Measurements from ENCODE around the gene TCHH. TPM values are rescaled to one million over a fixed set of nuclear protein-coding genes. Genes with fewer than 3 reads are reported as not detected.

TCHH gene
- total and polyA plus RNA-seq, 9 donors = 0.04 to 0.12 (median 0.08) TPM; not detected in 1

GRCh38 chr1:152104854-152105253, 10.4 kb downstream of the TCHH start:
- Histone ChIP-seq H3K4me3 (no peak overlapping the region), H3K36me3 (no peaks in the 10 kb centered on the region), H3K27me3 (no peaks in the 10 kb centered on the region), H3K9me3 (peaks cover 0 to 12% of the 10 kb centered on the region in 2 donors), H3K27ac (no peak overlapping the region), H3K4me1 (ENCODE audit: insufficient read depth) (no peaks in the 10 kb centered on the region)
- TF ChIP-seq, protein P1, sequence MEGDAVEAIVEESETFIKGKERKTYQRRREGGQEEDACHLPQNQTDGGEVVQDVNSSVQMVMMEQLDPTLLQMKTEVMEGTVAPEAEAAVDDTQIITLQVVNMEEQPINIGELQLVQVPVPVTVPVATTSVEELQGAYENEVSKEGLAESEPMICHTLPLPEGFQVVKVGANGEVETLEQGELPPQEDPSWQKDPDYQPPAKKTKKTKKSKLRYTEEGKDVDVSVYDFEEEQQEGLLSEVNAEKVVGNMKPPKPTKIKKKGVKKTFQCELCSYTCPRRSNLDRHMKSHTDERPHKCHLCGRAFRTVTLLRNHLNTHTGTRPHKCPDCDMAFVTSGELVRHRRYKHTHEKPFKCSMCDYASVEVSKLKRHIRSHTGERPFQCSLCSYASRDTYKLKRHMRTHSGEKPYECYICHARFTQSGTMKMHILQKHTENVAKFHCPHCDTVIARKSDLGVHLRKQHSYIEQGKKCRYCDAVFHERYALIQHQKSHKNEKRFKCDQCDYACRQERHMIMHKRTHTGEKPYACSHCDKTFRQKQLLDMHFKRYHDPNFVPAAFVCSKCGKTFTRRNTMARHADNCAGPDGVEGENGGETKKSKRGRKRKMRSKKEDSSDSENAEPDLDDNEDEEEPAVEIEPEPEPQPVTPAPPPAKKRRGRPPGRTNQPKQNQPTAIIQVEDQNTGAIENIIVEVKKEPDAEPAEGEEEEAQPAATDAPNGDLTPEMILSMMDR (IDR thresholded peaks at IDR 0.05) = no peak
- 36 to 44% (median 38%) methylated on average over 2 of the region's 2 CpGs for WGBS, 3 donors
- no peak for DNase-seq
- intact Hi-C loops (cut with DNase I) = no loop called here

GRCh38 chr1:152096931-152097330, 18.3 kb downstream of the TCHH start:
- Histone ChIP-seq H3K27me3 (no peaks in the 10 kb centered on the region), H3K4me3 (no peak overlapping the region), H3K4me1 (ENCODE audit: insufficient read depth) (no peaks in the 10 kb centered on the region), H3K9me3 (peaks cover 0 to 4% of the 10 kb centered on the region in 2 donors), H3K27ac (no peak overlapping the region), H3K36me3 (no peaks in the 10 kb centered on the region)
- WGBS, 3 donors = 58 to 63% (median 63%) methylated on average over 3 of the region's 3 CpGs
- TF ChIP-seq POLR2A (IDR thresholded peaks at IDR 0.05) = no peak
- TF ChIP-seq, protein P1 (IDR thresholded peaks at IDR 0.05) = no peak
- DNase-seq = no peak
- intact Hi-C loops (cut with DNase I) = no loop called here

- intact Hi-C loops (cut with DNase I) = no loop called here
- DNase-seq = no peak
- Histone ChIP-seq H3K4me1 (ENCODE audit: insufficient read depth) (no peaks in the 10 kb centered on the region), H3K9me3 (no peaks in the 10 kb centered on the region), H3K4me3 (no peak within 1 kb of the TSS), H3K27me3 (no peaks in the 10 kb centered on the region), H3K36me3 (no peaks in the 10 kb centered on the region), H3K27ac (no peak within 1 kb of the TSS)
- TF ChIP-seq POLR2A (IDR thresholded peaks at IDR 0.05) = no peak
- TF ChIP-seq, protein P1 (IDR thresholded peaks at IDR 0.05) = no peak
- no peak for TF ChIP-seq EP300 (IDR thresholded peaks at IDR 0.05)
- 62 to 77% (median 67%) methylated on average over 5 of the region's 5 CpGs for WGBS, 3 donors
Measured at GRCh38 chr1:152089014-152089674, 26.1 kb downstream of the TCHH start, which contains the start of gene TCHHL1. Gene TCHHL1 (minus strand): TSS chr1:152089064. CDS start chr1:152088143, 921 bp downstream.

DNA sequence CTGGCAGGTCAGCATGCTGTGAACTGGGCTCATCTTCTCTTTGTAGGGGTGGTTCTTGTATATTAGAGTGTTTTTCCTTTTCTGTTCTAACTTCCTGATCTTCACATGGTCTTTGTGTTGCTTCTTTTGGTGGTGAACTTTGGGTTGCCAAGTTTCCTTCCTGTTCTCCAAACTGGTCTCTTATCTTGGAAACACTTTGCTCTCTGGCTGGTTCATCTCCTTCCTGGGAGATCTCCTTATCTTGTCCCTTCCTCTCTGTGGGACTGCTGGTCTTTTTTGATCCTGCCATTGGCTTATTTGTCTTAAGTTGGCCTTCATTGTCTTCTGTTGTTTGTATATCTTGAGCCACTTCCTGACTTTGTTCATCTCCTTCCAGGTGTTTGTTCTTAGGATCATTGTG, 28.5 kb downstream of the TCHH start:
- TF ChIP-seq POLR2A (IDR thresholded peaks at IDR 0.05) (no peak), EP300 (IDR thresholded peaks at IDR 0.05) (no peak)
- TF ChIP-seq, protein P1 (IDR thresholded peaks at IDR 0.05) = no peak
- Histone ChIP-seq H3K27me3 (no peaks in the 10 kb centered on the region), H3K4me3 (no peak overlapping the region), H3K27ac (no peak overlapping the region), H3K36me3 (no peaks in the 10 kb centered on the region), H3K4me1 (ENCODE audit: insufficient read depth) (no peaks in the 10 kb centered on the region), H3K9me3 (no peaks in the 10 kb centered on the region)
- DNase-seq = no peak
- intact Hi-C loops (cut with DNase I) = no loop called here

Data from ovary (tissue), 9 donors.